Activated naive CD8-positive, alpha-beta T cell treated with anti-CD3 and anti-CD28 coated beads for 36 hours (primary cell): ENCODE results near the gene GSTT4. TPM values are rescaled to one million over a fixed set of nuclear protein-coding genes. Genes with fewer than 3 reads are reported as not detected.
"Not testable (repeated sequence)": the region's sequence is repeated elsewhere in the genome, so short reads cannot be mapped to it uniquely, and the experiment has no call there.

Source experiments
- DNase-seq: peaks from one replicate; pipeline ENCODE4 v3.0.0; 2021
- H3K27ac Mint-ChIP-seq: one replicate; pipeline ENCODE4 v1.8.0; 2022; ENCODE audit warnings: mild to moderate bottlenecking, moderate library complexity, mixed read lengths
- H3K27me3 Mint-ChIP-seq: one replicate; pipeline ENCODE4 v1.8.0; 2022; ENCODE audit warnings: mild to moderate bottlenecking, mixed read lengths
- H3K36me3 Mint-ChIP-seq: one replicate; pipeline ENCODE4 v1.8.0; 2021; ENCODE audit warnings: mild to moderate bottlenecking, mixed read lengths
- H3K4me1 Mint-ChIP-seq: one replicate; pipeline ENCODE4 v1.8.0; 2021; ENCODE audit warnings: mixed read lengths
- H3K4me3 Mint-ChIP-seq: one replicate; pipeline ENCODE4 v1.8.0; 2022; ENCODE audit warnings: mild to moderate bottlenecking, moderate library complexity, mixed read lengths
- H3K9me3 Mint-ChIP-seq: one replicate; pipeline ENCODE4 v1.8.0; 2022; ENCODE audit warnings: mixed read lengths
- total RNA-seq, 2 experiments: library from RNA; stranded (reverse); gene quantifications; one replicate each; pipeline ENCODE4 v1.2.3, GENCODE V29; 2021

Gene GSTT4
- not detected for total RNA-seq

DNA sequence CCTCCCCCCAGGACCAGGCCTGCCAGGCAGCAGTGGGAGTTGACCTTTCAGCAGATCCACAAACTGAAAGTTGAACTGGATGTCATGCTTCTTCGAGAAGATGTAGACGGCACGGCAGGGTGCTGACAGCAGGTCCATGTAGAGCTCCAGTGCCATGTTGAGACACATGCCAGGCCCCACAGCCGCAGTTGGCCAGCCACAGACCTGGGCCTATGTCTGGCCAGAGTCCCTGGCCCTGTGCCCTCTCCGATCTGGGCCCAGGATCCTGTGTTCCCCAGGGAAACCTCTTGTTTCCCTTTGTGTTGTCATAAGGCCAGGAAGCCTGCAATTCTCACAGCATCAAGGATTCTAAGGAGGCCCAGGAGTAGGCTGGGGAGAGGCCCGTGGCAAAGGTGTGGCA lies at the start of gene GSTT4:
GSTT4 (minus strand) TSS at position 253 of the 400 bp plus-strand sequence; CDS start at position 156, 97 bp downstream.
- Mint-ChIP-seq H3K4me1 (peaks cover 1% of the 10 kb centered on the region), H3K9me3 (no peaks in the 10 kb centered on the region), H3K27ac (no peak within 1 kb of the TSS), H3K4me3 (no peak within 1 kb of the TSS), H3K27me3 (no peaks in the 10 kb centered on the region), H3K36me3 (no peaks in the 10 kb centered on the region)
- no peak for DNase-seq

DNA sequence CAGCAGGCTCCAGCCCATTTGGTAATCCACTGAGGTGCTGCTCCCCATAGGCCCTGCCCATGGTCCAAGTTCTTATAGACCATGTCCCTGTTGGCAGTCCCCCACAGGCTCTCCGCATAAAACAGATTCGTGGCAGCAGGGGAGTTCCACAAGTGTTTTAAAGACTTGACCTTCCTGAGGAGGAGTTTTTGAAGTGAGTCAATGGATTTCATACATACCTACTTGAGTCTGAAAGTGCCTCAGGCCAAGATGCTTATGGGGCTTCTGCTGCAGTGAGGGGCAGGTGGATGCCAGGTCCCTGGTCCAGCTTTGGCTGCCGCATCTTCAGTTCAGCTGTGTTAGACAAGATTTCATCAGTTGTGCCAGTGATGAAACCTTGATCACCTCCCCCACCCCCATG lies 49.1 kb upstream of the GSTT4 start:
- Mint-ChIP-seq H3K9me3 (no peaks in the 10 kb centered on the region), H3K27me3 (no peaks in the 10 kb centered on the region), H3K36me3 (peaks cover 24% of the 10 kb centered on the region), H3K4me3 (no peak overlapping the region), H3K4me1 (peaks cover under 1% of the 10 kb centered on the region), H3K27ac (no peak overlapping the region)
- DNase-seq, result no peak

DNA sequence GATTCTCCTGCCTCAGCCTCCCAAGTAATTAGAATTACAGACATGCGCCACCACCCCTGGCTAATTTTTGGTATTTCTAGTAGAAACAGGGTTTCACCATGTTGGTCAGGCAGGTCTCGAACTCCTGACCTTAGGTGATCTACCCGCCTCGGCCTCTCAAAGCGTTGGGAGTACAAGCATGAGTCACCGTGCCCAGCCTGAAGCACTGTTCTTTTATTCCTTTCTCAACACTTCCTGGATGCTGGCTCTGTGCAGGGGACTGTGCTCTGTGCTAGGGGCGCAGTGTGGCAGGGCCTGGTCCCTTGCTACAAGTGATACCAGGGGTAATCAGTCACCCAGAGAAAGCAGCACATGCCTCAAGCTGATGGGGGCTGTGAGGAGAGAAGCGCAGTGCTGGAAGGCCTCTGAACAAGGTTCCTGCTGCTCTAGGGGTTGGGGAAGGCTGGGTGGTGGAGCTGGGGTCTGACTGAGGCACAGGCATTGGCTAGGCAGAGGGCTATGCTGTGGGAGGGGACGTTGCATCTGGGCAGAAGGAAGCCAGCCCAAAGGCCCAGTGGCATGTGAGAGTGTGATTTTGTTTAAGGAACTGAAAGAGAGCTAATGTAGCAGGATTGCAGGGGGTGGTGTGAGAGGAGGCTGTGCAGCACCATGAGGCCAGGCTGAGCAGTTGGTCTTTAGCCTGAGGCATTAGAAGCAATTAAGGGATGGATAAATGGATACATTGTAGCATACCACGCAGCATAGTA lies 48.4 kb upstream of the GSTT4 start:
- H3K9me3 Mint-ChIP-seq, result no peaks in the 10 kb centered on the region
- H3K27ac Mint-ChIP-seq, result no peak overlapping the region
- H3K27me3 Mint-ChIP-seq, result no peaks in the 10 kb centered on the region
- no peak overlapping the region for H3K4me3 Mint-ChIP-seq
- DNase-seq, result no peak
- H3K36me3 Mint-ChIP-seq, result peaks cover 17% of the 10 kb centered on the region
- H3K4me1 Mint-ChIP-seq, result no peaks in the 10 kb centered on the region

DNA sequence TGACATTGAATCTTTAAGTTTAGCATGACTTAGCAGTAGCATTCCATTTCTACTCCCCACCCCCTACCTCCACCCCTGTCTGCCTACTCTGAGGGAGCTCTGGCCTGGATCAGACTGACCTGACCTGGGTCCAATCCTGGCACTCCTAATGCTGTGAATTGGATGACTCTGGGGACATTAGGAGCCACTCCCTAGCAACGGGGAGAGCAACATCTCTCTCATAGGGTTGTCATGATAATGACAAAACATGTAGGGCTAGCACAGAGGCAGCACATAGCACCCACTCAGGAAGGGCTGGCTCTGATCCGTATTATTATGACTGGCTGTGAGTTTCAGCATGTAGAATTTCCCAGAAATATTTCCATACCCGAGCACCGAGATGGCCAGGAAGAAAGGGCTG lies 46.3 kb upstream of the GSTT4 start:
- Mint-ChIP-seq H3K4me3 (no peak overlapping the region), H3K9me3 (no peaks in the 10 kb centered on the region), H3K36me3 (peaks cover 11% of the 10 kb centered on the region), H3K27ac (no peak overlapping the region), H3K4me1 (no peaks in the 10 kb centered on the region), H3K27me3 (no peaks in the 10 kb centered on the region)
- DNase-seq, result no peak

DNA sequence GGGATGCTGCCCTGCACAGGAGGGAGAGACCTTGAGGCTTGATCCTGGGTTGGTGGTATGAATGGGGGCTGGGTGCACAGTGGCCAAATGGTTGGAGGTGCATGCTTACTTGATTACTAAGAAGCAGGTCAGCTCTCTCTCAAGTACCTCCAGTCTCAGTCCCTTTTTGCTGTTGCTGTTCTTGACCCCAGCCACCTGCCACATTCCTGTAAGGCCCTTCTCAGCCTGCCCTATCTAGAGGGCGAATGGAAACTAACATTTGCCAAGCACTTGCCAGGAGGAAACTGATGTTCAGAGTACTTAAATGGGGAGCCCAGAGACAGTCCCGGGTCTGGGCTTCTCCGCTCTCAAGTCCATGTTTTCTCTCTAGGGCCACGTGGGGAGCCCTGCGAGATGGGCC lies 45.8 kb upstream of the GSTT4 start:
- H3K36me3 Mint-ChIP-seq, result peaks cover 9% of the 10 kb centered on the region
- H3K4me3 Mint-ChIP-seq, result no peak overlapping the region
- no peak for DNase-seq
- no peak overlapping the region for H3K27ac Mint-ChIP-seq
- no peaks in the 10 kb centered on the region for H3K4me1 Mint-ChIP-seq
- H3K27me3 Mint-ChIP-seq, result no peaks in the 10 kb centered on the region
- no peaks in the 10 kb centered on the region for H3K9me3 Mint-ChIP-seq

DNA sequence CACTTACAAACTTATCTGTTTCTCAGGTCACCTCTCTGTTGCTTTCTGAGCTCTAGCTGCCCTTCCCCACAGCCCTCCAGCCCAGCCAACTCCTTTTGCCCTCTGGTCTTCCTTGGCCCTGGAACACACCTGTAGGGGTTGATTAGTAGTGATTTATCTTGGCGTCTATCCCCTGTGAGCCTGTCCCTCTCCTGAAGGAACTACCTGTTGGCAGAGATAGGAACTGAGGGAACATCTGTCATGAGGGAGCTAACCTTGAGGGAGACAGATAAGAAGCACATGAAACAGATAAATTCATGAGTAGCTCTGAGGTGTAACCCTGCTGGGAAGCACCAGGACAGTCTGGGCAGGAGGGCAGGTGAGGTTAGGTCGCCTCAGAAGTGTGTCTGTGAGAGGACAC lies 44.7 kb upstream of the GSTT4 start:
- no peaks in the 10 kb centered on the region for H3K27me3 Mint-ChIP-seq
- no peak overlapping the region for H3K27ac Mint-ChIP-seq
- no peak overlapping the region for H3K4me3 Mint-ChIP-seq
- peaks cover 9% of the 10 kb centered on the region for H3K36me3 Mint-ChIP-seq
- DNase-seq, result no peak
- H3K4me1 Mint-ChIP-seq, result no peaks in the 10 kb centered on the region
- H3K9me3 Mint-ChIP-seq, result no peaks in the 10 kb centered on the region

DNA sequence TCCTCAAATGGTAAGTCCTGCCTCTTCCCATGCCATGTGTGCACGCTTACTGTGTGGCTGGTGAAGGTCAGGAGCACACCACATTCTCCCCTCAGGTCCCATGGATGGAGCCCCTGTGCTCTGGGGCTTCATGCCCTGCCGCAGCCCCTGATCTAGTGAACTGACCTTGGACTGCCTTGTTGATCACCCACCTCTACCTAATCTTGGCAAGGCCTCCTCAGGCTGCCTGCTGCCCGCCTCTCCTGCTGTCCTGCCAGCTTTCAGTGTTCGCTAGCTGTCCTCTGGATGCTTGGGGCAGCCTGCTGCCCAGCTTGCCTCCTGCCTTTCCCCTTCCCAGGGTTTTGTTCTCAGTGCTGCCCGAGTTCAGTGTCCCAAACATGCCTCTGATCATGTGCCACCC lies 44.0 kb upstream of the GSTT4 start:
- H3K27me3 Mint-ChIP-seq, result no peaks in the 10 kb centered on the region
- H3K4me1 Mint-ChIP-seq, result no peaks in the 10 kb centered on the region
- DNase-seq, result no peak
- no peaks in the 10 kb centered on the region for H3K9me3 Mint-ChIP-seq
- peaks cover 9% of the 10 kb centered on the region for H3K36me3 Mint-ChIP-seq
- no peak overlapping the region for H3K27ac Mint-ChIP-seq
- no peak overlapping the region for H3K4me3 Mint-ChIP-seq

DNA sequence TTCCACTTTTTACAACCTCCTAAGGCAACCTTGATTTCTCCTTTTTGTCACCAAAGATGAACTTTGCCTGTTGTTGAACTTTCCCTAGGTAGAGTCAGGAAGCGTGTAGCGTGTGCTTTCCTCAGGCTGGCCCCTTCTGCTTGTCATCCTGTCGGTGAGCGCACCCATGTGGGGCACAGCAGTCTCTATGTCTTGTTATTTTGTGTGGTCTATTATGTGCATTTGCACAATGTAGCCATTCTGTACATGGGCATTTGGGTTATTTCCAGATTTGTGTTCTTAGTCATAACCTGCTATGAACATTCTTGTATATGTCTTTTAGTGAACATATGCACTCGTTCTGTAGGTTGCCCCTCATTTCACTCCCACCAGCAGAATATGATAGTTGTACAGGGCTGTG lies 40.8 kb upstream of the GSTT4 start:
- Mint-ChIP-seq H3K36me3 (peaks cover 10% of the 10 kb centered on the region), H3K27ac (no peak overlapping the region), H3K4me1 (no peaks in the 10 kb centered on the region), H3K9me3 (no peaks in the 10 kb centered on the region), H3K27me3 (no peaks in the 10 kb centered on the region), H3K4me3 (no peak overlapping the region)
- no peak for DNase-seq

DNA sequence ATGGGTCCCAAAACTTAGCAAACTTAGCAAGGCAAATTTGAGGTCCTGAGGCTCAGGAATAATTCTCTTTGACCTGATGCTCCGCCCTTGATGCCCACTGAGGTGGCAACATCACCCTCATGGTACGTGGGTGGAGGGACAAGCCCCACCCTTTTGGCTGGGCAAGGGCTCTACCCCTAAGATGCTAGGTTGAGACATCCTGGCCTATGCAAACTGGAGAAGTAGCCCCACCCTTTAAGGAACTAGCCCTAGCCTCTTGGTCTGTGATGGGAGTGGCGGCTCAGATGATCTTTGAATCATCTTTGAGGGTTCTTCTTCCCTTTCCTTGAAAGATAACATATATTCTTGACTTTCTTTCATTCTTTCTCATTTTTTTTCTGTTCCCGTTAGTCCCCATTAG lies 38.7 kb upstream of the GSTT4 start:
- Mint-ChIP-seq H3K4me3 (no peak overlapping the region), H3K4me1 (peaks cover 9% of the 10 kb centered on the region), H3K27ac (no peak overlapping the region), H3K36me3 (peaks cover 16% of the 10 kb centered on the region), H3K27me3 (no peaks in the 10 kb centered on the region), H3K9me3 (no peaks in the 10 kb centered on the region)
- DNase-seq, result no peak

DNA sequence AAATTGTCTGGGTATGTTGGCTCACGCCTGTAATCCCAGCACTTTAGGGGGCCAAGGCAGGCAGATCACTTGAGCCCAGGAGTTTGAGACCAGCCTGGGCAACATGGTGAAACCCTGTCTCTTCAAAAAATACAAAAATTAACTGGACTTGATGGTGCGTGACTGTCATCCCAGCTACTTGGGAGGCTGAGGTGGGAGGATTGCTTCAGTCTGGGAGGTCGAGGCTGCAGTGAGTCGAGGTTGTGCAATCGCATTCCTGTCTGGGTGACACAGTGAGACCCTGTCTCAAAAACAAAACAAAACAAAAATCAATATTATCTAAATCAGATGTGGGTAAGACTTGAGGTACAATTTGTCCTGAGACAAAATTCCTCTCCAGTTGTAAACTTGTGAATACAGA lies 38.2 kb upstream of the GSTT4 start:
- H3K36me3 Mint-ChIP-seq, result peaks cover 21% of the 10 kb centered on the region
- H3K4me1 Mint-ChIP-seq, result peaks cover 14% of the 10 kb centered on the region
- not testable (repeated sequence) for DNase-seq, H3K9me3 Mint-ChIP-seq, H3K27me3 Mint-ChIP-seq, H3K27ac Mint-ChIP-seq, H3K4me3 Mint-ChIP-seq

DNA sequence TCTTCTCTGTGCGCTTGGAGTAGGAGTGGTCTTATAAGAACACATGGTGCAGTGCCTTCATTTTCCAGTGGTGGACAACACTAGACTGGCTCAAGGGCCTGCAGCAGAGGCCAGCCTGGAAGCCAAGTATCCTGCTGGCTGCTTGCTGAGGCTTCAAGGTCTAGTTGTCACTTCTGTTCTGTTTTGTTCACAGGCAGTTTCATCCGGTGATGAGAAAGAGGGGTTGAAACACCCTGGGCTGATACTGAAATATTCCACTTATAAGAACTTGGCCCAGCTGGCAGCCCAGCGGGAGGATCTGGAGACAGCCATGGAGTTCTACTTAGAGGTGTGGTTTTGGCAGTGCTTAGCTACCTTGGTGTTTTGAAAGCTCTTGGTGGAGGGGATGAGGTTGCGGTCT lies 35.7 kb upstream of the GSTT4 start:
- H3K27me3 Mint-ChIP-seq, result no peaks in the 10 kb centered on the region
- no peak overlapping the region for H3K4me3 Mint-ChIP-seq
- peaks cover 31% of the 10 kb centered on the region for H3K4me1 Mint-ChIP-seq
- no peak overlapping the region for H3K27ac Mint-ChIP-seq
- DNase-seq, result no peak
- H3K9me3 Mint-ChIP-seq, result peaks cover 2% of the 10 kb centered on the region
- H3K36me3 Mint-ChIP-seq, result peaks cover 42% of the 10 kb centered on the region

DNA sequence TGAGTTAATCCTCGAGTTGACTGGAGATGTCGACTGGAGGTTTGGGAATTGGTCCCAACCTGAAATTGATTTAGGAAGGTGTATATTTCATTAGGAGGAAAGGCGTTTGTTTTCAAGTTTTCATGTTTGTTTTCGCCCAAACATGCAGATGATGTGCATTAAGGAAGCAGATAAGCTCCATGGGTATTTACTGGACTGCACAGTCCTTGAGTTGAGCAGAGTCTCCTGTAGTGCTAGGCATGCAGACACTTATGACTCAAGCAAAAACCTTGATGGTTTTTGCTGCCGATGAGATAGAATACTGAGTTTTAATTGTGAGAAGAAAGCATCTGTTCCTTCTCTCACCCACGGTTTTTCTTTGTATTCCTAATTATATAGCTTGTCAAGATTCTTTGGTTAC lies 33.8 kb upstream of the GSTT4 start:
- peak overlapping the region; percentile 28 for H3K27ac Mint-ChIP-seq
- peaks cover 43% of the 10 kb centered on the region for H3K36me3 Mint-ChIP-seq
- H3K27me3 Mint-ChIP-seq, result no peaks in the 10 kb centered on the region
- H3K9me3 Mint-ChIP-seq, result peaks cover 2% of the 10 kb centered on the region
- DNase-seq, result no peak
- no peak overlapping the region for H3K4me3 Mint-ChIP-seq
- H3K4me1 Mint-ChIP-seq, result peaks cover 45% of the 10 kb centered on the region

DNA sequence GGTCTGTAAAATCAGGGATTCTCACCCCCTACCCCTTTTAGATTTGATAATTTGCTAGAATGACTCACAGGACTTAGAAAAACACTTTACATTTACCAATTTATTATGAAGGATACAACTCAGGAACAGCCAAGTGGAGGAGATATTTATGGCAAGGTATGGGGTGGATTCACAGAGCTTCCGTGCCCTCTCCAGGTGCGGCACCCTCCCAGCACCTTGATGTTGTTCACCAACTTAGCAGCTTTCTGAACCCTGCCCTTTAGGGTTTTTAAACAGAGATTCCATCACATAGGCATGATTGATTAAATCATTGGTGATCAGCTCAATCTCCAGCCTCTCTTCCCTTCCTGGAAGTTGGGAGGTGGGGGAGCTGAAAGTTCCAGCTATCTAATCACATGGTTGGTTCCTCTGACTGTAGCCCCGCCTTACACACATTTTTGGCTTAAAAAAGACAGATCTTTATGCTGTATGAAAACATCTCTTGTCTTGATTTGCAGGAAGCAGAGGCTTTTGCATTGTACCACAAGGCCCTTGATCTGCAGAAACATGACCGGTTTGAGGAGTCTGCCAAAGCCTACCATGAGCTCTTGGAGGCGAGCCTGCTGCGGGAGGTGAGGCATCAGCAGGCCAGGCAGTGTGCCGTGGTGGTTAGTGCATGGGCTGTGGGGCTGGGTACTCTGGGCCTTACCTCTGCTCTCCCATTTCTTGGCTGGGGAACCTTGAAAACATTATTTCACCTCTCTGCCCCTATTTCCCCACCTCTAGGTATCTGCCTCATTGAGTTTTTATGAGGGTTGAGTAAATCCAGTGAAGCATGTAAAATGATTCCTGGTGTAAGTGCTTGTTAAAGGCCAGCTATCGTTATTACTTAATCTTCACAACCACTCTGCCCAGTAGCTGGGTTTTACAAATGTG lies 32.9 kb upstream of the GSTT4 start:
- Mint-ChIP-seq H3K36me3 (peaks cover 43% of the 10 kb centered on the region), H3K4me3 (no peak overlapping the region), H3K9me3 (peaks cover 2% of the 10 kb centered on the region), H3K27ac (peak overlapping the region; percentile 64), H3K27me3 (no peaks in the 10 kb centered on the region), H3K4me1 (peaks cover 45% of the 10 kb centered on the region)
- DNase-seq, result no peak

DNA sequence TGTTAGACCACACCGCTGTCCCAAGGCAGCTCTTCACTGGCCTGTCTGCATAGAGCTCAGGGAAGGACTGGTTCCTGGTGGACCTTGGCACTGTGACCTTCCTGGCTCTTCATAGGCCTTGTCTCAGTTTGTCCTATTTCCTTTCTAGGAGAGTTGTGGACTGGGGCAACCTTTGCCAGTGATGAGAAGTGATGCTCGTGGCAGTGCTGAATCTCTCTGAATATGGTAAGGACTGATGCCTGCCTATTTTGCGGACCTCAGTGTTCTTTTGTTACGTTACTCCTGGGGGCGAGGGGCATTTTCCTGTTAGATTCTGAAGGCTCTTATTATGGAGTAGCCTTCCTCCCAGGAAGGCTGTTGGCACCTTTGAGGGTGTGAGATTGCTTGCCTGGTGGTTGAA lies 30.0 kb upstream of the GSTT4 start:
- Mint-ChIP-seq H3K4me1 (peaks cover 52% of the 10 kb centered on the region), H3K27me3 (no peaks in the 10 kb centered on the region), H3K27ac (no peak overlapping the region), H3K36me3 (peaks cover 36% of the 10 kb centered on the region), H3K4me3 (no peak overlapping the region), H3K9me3 (peaks cover 2% of the 10 kb centered on the region)
- DNase-seq, result no peak

DNA sequence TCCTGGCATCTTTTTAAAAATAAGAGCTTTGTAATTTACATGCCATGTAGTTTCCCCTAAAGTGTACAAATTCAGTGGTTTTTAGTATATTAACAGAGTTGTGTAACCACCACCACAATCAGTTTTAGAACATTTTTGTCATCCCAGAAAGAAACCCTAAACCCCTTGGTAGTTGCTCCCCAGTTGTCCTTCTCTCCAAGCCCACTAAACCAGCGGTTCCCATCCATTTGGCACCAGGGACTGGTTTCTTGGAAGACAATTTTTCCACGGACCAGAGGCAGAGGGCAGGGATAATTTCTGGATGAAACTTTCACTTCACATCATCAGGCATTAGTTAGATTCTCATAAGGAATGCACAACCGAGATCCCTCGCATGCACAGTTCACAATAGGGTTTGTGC lies 28.5 kb upstream of the GSTT4 start:
- Mint-ChIP-seq H3K9me3 (peaks cover 2% of the 10 kb centered on the region), H3K4me1 (peaks cover 45% of the 10 kb centered on the region), H3K36me3 (peaks cover 28% of the 10 kb centered on the region), H3K27ac (no peak overlapping the region), H3K27me3 (no peaks in the 10 kb centered on the region), H3K4me3 (no peak overlapping the region)
- DNase-seq, result no peak
